Activated naive CD8-positive, alpha-beta T cell treated with anti-CD3 and anti-CD28 coated beads, Interleukin-2, amount 50 U/mL, for 24 hours (primary cell): Measurements from ENCODE around the gene TUBB1.

ENCODE experiments used
- ATAC-seq: fragments of 150-1000 bp; cut with Tn5 transposase; one replicate; pipeline ENCODE4 v1.10.0; 2021
- DNase-seq: peaks from one replicate; pipeline ENCODE4 v3.0.0; 2021
- H3K27ac Mint-ChIP-seq: one replicate; pipeline ENCODE4 v1.8.0; 2021; ENCODE audit warnings: mild to moderate bottlenecking, mixed read lengths
- H3K27me3 Mint-ChIP-seq: one replicate; pipeline ENCODE4 v1.8.0; 2021; ENCODE audit warnings: mixed read lengths
- H3K36me3 Mint-ChIP-seq: one replicate; pipeline ENCODE4 v1.8.0; 2021; ENCODE audit warnings: low read depth, mixed read lengths
- H3K4me1 Mint-ChIP-seq: one replicate; pipeline ENCODE4 v1.8.0; 2021; ENCODE audit warnings: mixed read lengths
- H3K4me3 Mint-ChIP-seq: one replicate; pipeline ENCODE4 v1.8.0; 2021; ENCODE audit warnings: mild to moderate bottlenecking, moderate library complexity, mixed read lengths
- H3K9me3 Mint-ChIP-seq: one replicate; pipeline ENCODE4 v1.8.0; 2021; ENCODE audit warnings: mixed read lengths

Gene TUBB1

GRCh38 chr20:59075934-59076508 lies 56.8 kb downstream of the TUBB1 start:
- DNase-seq (peak; percentile 22), ATAC-seq (peak; percentile 82)
- Mint-ChIP-seq H3K4me3 (no peak overlapping the region), H3K36me3 (no peaks in the 10 kb centered on the region), H3K9me3 (no peaks in the 10 kb centered on the region), H3K27ac (no peak overlapping the region), H3K4me1 (peaks cover 57% of the 10 kb centered on the region), H3K27me3 (peaks cover 27% of the 10 kb centered on the region)
